Neuron (in vitro differentiated cells): ENCODE measurements around the gene ZNF839.
A peak's percentile ranks its signal among the peaks of the same experiment; 100 is the strongest.
"Not testable (repeated sequence)": the region's sequence is repeated elsewhere in the genome, so short reads cannot be mapped to it uniquely, and the experiment has no call there.

Source experiments
- H2AFZ ChIP-seq: one replicate; pipeline ENCODE4 v1.6.1; 2013; ENCODE audit warnings: low read depth, mild to moderate bottlenecking, inconsistent platforms, low read length, moderate library complexity
- H3K27me3 ChIP-seq: one replicate; pipeline ENCODE4 v1.6.1; 2013; ENCODE audit warnings: low read length; ENCODE audit not compliant: insufficient read depth
- H3K36me3 ChIP-seq: one replicate; pipeline ENCODE4 v1.6.1; 2013; ENCODE audit warnings: low read length; ENCODE audit not compliant: insufficient read depth
- H3K4me1 ChIP-seq: one replicate; pipeline ENCODE4 v1.6.1; 2013; ENCODE audit warnings: low read length; ENCODE audit not compliant: insufficient read depth
- H3K4me3 ChIP-seq: 2 replicates; pipeline ENCODE4 v1.5.1; 2013; ENCODE audit warnings: mild to moderate bottlenecking, low read length, moderate library complexity
- H3K9me3 ChIP-seq: one replicate; pipeline ENCODE4 v1.6.1; 2013; ENCODE audit warnings: low read length

ZNF839 gene

DNA sequence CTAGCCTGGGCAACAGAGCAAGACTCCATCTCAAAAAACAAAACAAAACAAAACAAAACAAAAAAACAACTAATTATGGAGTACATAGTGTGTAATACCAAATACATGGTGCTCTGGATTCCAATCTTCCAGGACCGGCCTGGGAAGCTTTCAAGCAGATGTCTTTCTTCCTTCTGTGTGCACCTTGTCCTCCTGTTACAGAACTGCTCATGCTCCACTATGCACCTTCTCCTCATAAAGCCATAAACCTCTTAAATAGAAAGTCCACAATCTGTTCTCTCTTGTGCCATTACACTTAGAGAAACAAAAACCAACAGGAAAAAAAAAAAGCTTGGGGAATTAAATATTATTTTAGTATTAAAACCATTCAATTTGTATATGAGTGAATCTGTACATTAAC lies 27.1 kb upstream of the ZNF839 start:
- H2AFZ ChIP-seq = no peak overlapping the region
- no peaks in the 10 kb centered on the region for H3K9me3 ChIP-seq
- no peak overlapping the region for H3K4me3 ChIP-seq
- H3K36me3 ChIP-seq = no peaks in the 10 kb centered on the region
- peaks cover 5% of the 10 kb centered on the region for H3K4me1 ChIP-seq
- no peaks in the 10 kb centered on the region for H3K27me3 ChIP-seq

DNA sequence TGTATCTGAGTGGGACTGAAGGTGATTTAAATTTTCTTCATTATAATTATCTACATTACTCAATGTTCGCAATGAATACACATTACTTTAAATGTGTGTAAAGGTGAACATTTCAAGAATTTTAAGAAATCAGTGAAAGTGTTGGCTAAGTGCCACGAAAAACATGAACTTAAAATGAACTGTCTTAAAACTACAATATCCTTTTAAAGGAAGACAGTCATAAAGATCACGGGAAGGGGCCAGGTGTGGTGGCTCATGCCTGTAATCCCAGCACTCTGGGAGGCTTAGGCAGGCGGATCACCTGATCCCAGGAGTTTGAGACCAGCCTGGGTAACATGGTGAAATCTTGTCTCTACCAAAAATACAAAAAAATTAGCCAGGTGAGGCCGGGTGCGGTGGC lies 25.8 kb upstream of the ZNF839 start:
- no peaks in the 10 kb centered on the region for H3K9me3 ChIP-seq
- H2AFZ ChIP-seq = no peak overlapping the region
- peaks cover 5% of the 10 kb centered on the region for H3K4me1 ChIP-seq

DNA sequence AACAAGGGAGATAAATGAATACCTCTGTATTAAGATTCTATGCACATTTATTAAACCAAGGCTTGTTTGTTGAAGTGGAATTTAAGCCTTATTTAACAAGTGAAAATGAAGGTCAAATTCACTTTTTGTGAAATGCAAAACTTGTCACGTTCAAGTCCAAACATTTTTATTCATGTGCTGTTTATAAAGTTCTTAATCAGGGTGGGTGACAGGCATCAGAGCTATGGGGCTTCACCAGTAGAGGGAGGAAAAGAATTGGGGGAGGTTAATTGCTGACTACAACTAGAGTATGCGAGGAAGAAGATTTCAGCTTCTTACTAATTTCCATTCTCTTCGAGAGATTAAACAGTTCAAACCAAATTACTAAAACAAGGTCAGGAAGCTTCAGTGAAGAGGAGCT lies 24.3 kb upstream of the ZNF839 start:
- Histone ChIP-seq H3K4me1 (peaks cover 5% of the 10 kb centered on the region), H2AFZ (no peak overlapping the region), H3K27me3 (no peaks in the 10 kb centered on the region), H3K9me3 (no peaks in the 10 kb centered on the region), H3K4me3 (no peak overlapping the region), H3K36me3 (no peaks in the 10 kb centered on the region)

More for the DNA sequence above, 25.8 kb upstream of the ZNF839 start:
- Histone ChIP-seq H3K36me3 (no peaks in the 10 kb centered on the region), H3K4me3 (no peak overlapping the region), H3K27me3 (no peaks in the 10 kb centered on the region)

DNA sequence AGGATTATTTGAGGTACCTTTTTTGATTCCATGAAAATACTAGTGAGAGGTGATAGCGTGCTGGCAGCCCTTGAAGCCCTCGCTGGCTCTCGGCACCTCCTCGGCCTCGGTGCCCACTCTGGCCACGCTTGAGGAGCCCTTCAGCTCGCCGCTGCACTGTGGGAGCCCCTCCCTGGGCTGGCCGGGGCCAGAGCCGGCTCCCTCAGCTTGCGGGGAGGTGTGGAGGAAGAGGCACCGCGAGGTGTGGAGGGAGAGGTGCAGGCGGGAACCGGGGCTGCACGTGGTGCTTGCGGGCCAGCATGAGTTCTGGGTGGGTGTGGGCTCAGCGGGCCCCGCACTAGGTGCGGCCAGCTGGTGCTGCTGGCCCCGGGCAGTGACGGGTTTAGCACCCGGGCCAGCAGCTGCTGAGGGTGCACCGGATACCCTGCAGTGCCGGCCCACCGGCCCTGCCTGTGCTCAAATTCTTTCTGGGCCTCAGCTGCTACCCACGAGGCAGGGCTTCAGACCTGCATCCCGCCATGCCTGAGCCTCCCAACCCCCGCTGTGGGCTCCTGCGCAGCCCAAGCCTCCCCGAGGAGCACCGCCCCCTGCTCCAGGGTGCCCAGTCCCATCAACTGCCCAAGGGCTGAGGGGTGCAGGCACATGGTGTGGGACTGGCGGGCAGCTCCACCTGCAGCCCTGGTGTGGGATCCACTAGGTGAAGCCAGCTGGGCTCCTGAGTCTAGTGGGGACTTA lies 21.9 kb upstream of the ZNF839 start:
- Histone ChIP-seq H3K27me3 (no peaks in the 10 kb centered on the region), H3K4me1 (peaks cover 5% of the 10 kb centered on the region), H2AFZ (no peak overlapping the region), H3K9me3 (no peaks in the 10 kb centered on the region), H3K4me3 (no peak overlapping the region), H3K36me3 (no peaks in the 10 kb centered on the region)

DNA sequence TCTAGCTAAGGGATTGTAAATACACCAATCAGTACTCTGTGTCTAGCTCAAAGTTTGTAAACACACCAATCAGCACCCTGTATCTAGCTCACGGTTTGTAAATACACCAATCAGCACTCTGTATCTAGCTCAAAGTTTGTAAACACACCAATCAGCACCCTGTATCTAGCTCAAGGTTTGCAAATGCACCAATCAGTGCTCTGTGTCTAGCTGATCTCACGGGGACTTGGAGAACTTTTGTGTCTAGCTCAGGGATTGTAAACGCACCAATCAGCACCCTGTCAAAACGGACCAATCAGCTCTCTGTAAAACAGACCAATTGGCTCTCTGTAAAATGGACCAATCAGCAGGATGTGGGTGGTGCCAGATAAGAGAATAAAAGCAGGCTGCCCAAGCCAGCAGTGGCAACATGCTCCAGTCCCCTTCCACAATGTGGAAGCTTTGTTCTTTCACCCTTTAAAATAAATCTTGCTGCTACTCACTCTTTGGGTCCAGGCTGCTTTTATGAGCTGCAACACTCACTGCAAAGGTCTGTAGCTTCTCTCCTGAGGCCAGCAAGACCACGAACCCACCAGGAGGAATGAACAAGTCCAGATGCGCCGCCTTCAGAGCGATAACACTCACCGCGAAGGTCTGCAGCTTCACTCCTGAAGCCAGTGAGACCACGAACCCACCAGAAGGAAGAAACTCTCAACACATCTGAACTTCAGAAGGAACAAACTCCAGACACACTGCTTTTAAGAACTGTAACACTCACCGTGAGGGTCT lies 21.1 kb upstream of the ZNF839 start:
- not testable (repeated sequence) for H3K36me3 ChIP-seq, H3K9me3 ChIP-seq, H3K4me3 ChIP-seq, H2AFZ ChIP-seq, H3K4me1 ChIP-seq, H3K27me3 ChIP-seq

DNA sequence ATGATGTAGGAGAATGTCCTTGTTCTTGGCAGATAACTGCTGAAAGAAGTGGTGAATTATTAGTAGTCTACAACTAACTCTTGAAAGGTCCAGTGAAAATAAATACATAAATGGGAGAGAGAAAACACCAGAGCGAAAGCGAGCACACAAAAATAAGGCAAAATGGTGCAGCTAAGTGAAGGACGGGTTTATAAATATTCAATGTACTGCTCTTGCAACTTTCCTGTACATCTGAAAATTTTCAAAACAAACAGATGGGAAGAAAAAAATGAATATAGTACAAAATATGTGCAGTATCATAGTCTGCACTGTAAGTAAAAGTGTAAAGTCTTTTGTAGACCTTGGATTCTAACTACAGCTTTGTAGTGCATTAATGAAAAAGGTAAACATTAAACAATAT lies 15.9 kb upstream of the ZNF839 start:
- H3K4me3 ChIP-seq = peak overlapping the region; percentile 73
- no peaks in the 10 kb centered on the region for H3K36me3 ChIP-seq
- no peaks in the 10 kb centered on the region for H3K9me3 ChIP-seq
- no peak overlapping the region for H2AFZ ChIP-seq
- no peaks in the 10 kb centered on the region for H3K27me3 ChIP-seq
- peaks cover 8% of the 10 kb centered on the region for H3K4me1 ChIP-seq

DNA sequence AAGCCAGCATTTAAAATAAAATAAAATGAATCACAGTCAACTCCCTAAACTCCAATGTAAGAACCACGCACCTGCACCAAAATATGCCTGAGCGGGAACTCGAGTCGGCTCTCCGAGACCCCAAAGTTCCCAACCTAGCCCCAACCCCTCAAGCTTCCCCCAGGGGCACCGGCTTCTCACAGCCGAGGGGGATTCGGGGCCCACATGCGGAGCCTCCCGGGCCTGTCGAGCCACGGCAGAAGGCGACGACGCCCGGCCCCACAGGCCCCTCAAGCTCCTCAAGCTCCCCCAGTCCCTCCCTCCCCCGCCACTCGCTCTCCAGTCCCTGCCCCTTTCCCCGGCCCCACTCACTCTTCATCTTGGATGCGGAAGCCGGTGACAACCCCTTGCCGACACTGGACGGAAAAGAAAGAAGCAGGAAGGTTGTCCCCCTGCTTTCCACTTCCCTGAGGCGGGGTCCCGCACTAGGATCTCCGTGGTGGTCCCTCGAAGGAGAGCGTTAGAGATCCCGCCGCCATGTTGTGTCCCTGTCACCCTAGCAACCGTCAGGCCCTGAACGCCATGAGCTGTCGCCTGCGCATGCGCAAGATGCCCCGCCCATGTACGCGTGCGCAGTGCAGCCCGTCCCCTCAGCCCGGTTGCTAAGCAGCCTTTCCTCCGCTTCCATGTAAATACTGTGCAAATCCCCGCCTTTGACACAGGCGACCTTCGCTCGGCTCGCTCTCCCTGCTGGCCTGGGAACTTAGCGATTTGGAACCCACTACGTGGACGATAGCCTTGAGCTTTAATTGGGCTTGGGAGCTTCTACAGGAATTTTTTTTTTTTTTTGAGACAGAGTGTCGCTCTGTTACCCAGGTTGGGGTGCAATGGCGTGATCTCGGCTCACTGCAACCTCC lies 14.7 kb upstream of the ZNF839 start, which contains the start of gene MOK:
Gene MOK, minus strand, starts transcription at position 554 of the 896 bp plus-strand sequence. Its CDS starts 196 bp downstream, at position 358.
- Histone ChIP-seq H3K36me3 (no peaks in the 10 kb centered on the region), H3K4me1 (peaks cover 8% of the 10 kb centered on the region), H3K4me3 (peak within 1 kb of the TSS; percentile 73), H3K9me3 (no peaks in the 10 kb centered on the region), H3K27me3 (no peaks in the 10 kb centered on the region), H2AFZ (peak within 1 kb of the TSS; percentile 79)

DNA sequence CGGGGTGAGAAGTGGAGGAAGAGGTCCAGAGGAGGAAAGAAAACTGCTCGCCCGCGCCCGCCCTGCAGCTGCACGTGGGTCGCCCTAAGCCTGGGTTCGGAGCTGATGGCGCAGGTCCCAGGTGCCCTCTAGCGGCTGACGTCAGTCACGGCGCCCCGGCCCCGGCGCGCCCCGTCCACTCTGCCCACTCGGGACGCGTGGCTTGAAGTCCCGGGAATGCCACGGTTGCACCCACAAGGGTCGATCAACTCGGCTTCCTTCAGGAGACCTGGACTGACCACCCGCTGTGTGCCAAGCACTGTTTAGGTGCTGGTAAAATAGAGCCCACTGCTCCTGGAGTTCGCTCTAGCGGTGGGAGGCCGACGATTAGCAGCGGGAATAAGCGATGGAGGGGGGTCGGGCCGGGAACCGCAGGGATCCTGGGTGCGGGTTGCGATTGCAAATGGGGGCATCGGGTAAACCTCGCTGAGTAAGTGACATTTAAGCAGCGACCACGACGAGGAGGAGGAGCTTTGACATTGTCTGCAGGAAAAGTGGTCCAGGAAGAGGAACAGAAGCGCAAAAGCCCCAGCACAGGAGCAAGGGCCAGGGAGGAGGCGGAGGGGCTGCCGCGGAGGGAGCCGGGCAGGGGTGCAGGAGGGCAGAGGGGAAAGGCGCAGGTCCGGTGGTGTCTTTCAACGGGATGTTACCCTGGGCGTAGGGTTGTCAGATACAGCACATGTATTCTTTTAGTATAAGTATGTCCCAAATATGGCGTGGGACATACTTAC lies 5.1 kb upstream of the ZNF839 start:
- Histone ChIP-seq H3K4me3 (peak overlapping the region; percentile 56), H2AFZ (peak overlapping the region; percentile 73), H3K27me3 (no peaks in the 10 kb centered on the region), H3K9me3 (no peaks in the 10 kb centered on the region), H3K36me3 (no peaks in the 10 kb centered on the region), H3K4me1 (peaks cover 14% of the 10 kb centered on the region)

DNA sequence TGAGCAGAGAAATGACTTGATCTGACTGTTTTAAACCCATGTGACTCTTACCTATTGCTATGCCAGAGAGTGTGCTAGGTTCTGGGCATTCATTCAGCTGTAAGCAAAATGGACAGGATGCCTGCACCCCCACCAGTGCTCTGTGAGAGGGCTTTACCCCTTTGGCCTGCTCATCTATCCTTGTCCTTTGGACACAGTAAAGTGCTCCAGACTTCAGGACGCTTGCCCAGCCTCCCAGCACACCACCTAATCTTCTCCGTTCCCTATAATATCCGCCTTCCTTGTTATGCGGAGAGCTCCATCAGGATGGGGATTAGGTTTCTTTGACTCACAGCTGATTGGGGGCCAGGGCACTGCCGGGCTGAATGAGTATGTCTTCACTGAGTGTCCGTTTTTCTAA lies 4.4 kb upstream of the ZNF839 start:
- no peak overlapping the region for H2AFZ ChIP-seq
- H3K36me3 ChIP-seq = no peaks in the 10 kb centered on the region
- H3K9me3 ChIP-seq = no peaks in the 10 kb centered on the region
- H3K4me3 ChIP-seq = no peak overlapping the region
- peaks cover 14% of the 10 kb centered on the region for H3K4me1 ChIP-seq
- no peaks in the 10 kb centered on the region for H3K27me3 ChIP-seq

DNA sequence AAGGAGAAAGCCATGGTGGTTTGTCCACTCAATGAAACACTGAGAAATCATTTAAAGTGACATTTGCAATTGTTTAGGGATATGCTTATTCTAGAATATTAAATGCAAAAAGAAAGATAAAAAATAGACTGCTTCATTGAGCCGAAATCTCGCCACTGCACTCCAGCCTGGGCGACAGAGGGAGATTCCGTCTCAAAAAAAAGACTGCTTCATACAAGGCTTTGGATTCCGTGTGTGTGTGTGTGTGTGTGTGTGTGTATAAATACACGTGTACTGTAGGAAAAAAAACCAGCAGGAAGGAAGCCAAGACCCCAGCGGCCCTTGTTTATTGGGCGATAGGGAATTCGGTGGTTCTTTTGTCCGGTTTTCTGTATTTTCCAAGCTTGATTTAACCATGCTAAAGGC lies 3.2 kb upstream of the ZNF839 start:
- H3K27me3 ChIP-seq = no peaks in the 10 kb centered on the region
- H2AFZ ChIP-seq = peak overlapping the region; percentile 91

DNA sequence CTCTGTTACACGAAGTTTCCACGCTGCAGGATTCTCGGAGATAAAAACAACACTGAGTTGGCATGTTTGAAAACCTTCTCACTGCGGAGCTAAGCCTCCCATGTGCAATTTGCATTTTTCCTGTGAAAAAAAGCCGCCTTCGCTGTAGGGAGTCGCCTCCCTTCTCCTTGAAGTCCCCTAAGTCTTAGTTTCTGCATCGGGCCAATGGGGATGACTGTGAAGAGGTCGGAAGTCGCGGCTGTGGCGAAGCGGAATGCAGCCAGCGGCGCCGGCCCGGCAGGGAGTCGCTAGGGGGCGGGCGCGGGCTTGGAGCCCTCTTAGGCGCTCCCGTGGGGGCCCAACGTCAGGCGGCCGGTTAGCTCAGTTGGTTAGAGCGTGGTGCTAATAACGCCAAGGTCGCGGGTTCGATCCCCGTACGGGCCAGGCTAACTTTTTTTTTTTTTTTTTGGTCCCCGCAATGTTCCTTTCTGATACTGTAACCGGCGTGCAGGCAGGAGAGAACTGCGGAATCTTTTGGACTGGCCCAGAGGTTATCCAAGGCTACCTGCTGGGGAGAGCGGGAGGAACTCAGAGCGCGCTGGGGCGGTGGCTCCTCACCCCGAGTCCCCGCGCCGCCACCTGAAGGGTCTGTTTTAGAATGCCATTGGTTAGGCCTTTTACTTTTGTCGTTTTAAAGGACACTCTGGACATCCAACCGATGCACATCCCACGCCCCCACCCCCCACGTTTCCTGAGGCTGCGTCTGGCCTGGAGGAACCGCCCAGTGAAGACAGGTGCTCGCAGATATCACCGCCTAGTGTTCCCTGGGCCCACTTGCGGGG lies 2.6 kb upstream of the ZNF839 start:
- Histone ChIP-seq H3K9me3 (no peaks in the 10 kb centered on the region), H3K4me3 (peak overlapping the region; percentile 92), H2AFZ (peak overlapping the region; percentile 91), H3K27me3 (no peaks in the 10 kb centered on the region), H3K4me1 (peaks cover 22% of the 10 kb centered on the region), H3K36me3 (no peaks in the 10 kb centered on the region)

More for the DNA sequence above, 3.2 kb upstream of the ZNF839 start:
- Histone ChIP-seq H3K36me3 (no peaks in the 10 kb centered on the region), H3K4me1 (peaks cover 22% of the 10 kb centered on the region), H3K9me3 (no peaks in the 10 kb centered on the region), H3K4me3 (peak overlapping the region; percentile 92)
